Smooth muscle cell (in vitro differentiated cells): Measurements from ENCODE around the gene POU3F3. TPM values are rescaled to one million over a fixed set of nuclear protein-coding genes. Genes with fewer than 3 reads are reported as not detected.

Experiments used
- DNase-seq: peaks from one replicate; lab custom pipeline; 2025; ENCODE audit not compliant: unreplicated experiment; lab: John Stamatoyannopoulos, UW
- H2AFZ ChIP-seq: fragments of 200-600 bp; sonication (generic); 2 replicates; pipeline ENCODE4 v1.6.0; 2016; ENCODE audit warnings: antibody characterized with exemption, low read depth, mild to moderate bottlenecking
- H3F3A ChIP-seq: fragments of 200-600 bp; sonication (generic); 2 replicates; pipeline ENCODE4 v1.6.0; 2017; ENCODE audit warnings: antibody characterized with exemption, low read depth
- H3K27ac ChIP-seq: fragments of 200-600 bp; sonication (generic); 2 replicates; pipeline ENCODE4 v1.5.1; 2016; ENCODE audit warnings: low read depth, mild to moderate bottlenecking
- H3K27me3 ChIP-seq: fragments of 200-600 bp; sonication (generic); 2 replicates; pipeline ENCODE4 v1.6.1; 2016; ENCODE audit warnings: low read depth, mild to moderate bottlenecking
- H3K36me3 ChIP-seq: fragments of 200-600 bp; sonication (generic); 2 replicates; pipeline ENCODE4 v1.5.1; 2016; ENCODE audit warnings: low read depth
- H3K4me1 ChIP-seq: fragments of 200-600 bp; sonication (generic); 2 replicates; pipeline ENCODE4 v1.5.1; 2016; ENCODE audit warnings: low read depth
- H3K4me2 ChIP-seq: fragments of 200-600 bp; sonication (generic); 2 replicates; pipeline ENCODE4 v1.6.0; 2016; ENCODE audit warnings: mild to moderate bottlenecking
- H3K4me3 ChIP-seq: fragments of 200-600 bp; sonication (generic); 2 replicates; pipeline ENCODE4 v1.5.1; 2016; ENCODE audit warnings: mild to moderate bottlenecking
- H3K79me2 ChIP-seq: fragments of 200-600 bp; sonication (generic); 2 replicates; pipeline ENCODE4 v1.6.0; 2016; ENCODE audit warnings: low read depth, mild to moderate bottlenecking
- H3K9ac ChIP-seq: fragments of 200-600 bp; sonication (generic); 2 replicates; pipeline ENCODE4 v1.6.0; 2016; ENCODE audit warnings: low read depth
- H3K9me3 ChIP-seq: fragments of 200-600 bp; sonication (generic); replicated peaks from 2 replicates; pipeline ENCODE4 v1.5.1; 2016; ENCODE audit warnings: low read depth
- H4K20me1 ChIP-seq: fragments of 200-600 bp; sonication (generic); 2 replicates; pipeline ENCODE4 v1.6.0; 2016; ENCODE audit warnings: low read depth
- CTCF ChIP-seq: fragments of 200-600 bp; sonication (generic); IDR thresholded peaks from 2 replicates; pipeline ENCODE4 v1.5.1; 2017; ENCODE audit warnings: borderline replicate concordance, mild to moderate bottlenecking, antibody characterized with exemption; ENCODE audit not compliant: insufficient read depth, poor library complexity, severe bottlenecking
- WGBS: methylation state at CpG from one replicate; pipeline ENCODE4 v1.1.7; 2016; ENCODE audit warnings: low lambda C conversion rate; 5-methylcytosine and 5-hydroxymethylcytosine counted together
- polyA plus RNA-seq: library from polyadenylated mRNA; unstranded; fragments of >200 nt; fragmentation: Nextera tagmentation; extraction: Ambion mirVana; gene quantifications from 2 replicates; pipeline ENCODE4 v1.2.1, GENCODE V29; 2016
- total RNA-seq: library from RNA; depleted of rRNA; stranded (reverse); fragments of >200 nt; gene quantifications from 2 replicates; pipeline ENCODE4 v1.2.3, GENCODE V29; 2014

The POU3F3 gene
- total and polyA plus RNA-seq, 2 experiments from 2014 or later = not detected

GRCh38 chr2:104849101-104849500 lies 4.8 kb upstream of the POU3F3 start:
- H2AFZ ChIP-seq = no peak overlapping the region
- no peaks in the 10 kb centered on the region for H4K20me1 ChIP-seq
- WGBS = 12% methylated on average over 1 of the region's 1 CpG
- peaks cover 30% of the 10 kb centered on the region for H3K4me1 ChIP-seq
- H3K27ac ChIP-seq = no peak overlapping the region
- TF ChIP-seq CTCF = no peak
- H3K9ac ChIP-seq = no peak overlapping the region
- peaks cover 100% of the 10 kb centered on the region for H3K27me3 ChIP-seq
- no peaks in the 10 kb centered on the region for H3F3A ChIP-seq
- H3K36me3 ChIP-seq = no peaks in the 10 kb centered on the region
- no peak overlapping the region for H3K4me3 ChIP-seq
- H3K9me3 ChIP-seq = no peaks in the 10 kb centered on the region
- no peak for DNase-seq
- H3K79me2 ChIP-seq = no peaks in the 10 kb centered on the region
- H3K4me2 ChIP-seq = no peak overlapping the region

GRCh38 chr2:104849618-104850141 lies 4.2 kb upstream of the POU3F3 start:
- H3K79me2 ChIP-seq = no peaks in the 10 kb centered on the region
- H3K27ac ChIP-seq = no peak overlapping the region
- no peak overlapping the region for H3K9ac ChIP-seq
- H4K20me1 ChIP-seq = no peaks in the 10 kb centered on the region
- no peak overlapping the region for H3K4me2 ChIP-seq
- H2AFZ ChIP-seq = no peak overlapping the region
- no peaks in the 10 kb centered on the region for H3K36me3 ChIP-seq
- H3F3A ChIP-seq = no peaks in the 10 kb centered on the region
- DNase-seq = no peak
- H3K9me3 ChIP-seq = no peaks in the 10 kb centered on the region
- TF ChIP-seq CTCF = peak; percentile 88
- H3K4me1 ChIP-seq = peaks cover 30% of the 10 kb centered on the region
- 4% methylated on average over 7 of the region's 7 CpGs for WGBS
- H3K4me3 ChIP-seq = no peak overlapping the region
- peaks cover 100% of the 10 kb centered on the region for H3K27me3 ChIP-seq

GRCh38 chr2:104850361-104851290 lies 3.3 kb upstream of the POU3F3 start:
- no peak overlapping the region for H3K4me2 ChIP-seq
- no peaks in the 10 kb centered on the region for H3K36me3 ChIP-seq
- peaks cover 94% of the 10 kb centered on the region for H3K27me3 ChIP-seq
- no peak for TF ChIP-seq CTCF
- 12% methylated on average over 9 of the region's 9 CpGs for WGBS
- H2AFZ ChIP-seq = no peak overlapping the region
- H3K4me3 ChIP-seq = no peak overlapping the region
- H3K27ac ChIP-seq = no peak overlapping the region
- H3K4me1 ChIP-seq = peaks cover 25% of the 10 kb centered on the region
- no peaks in the 10 kb centered on the region for H4K20me1 ChIP-seq
- DNase-seq = no peak
- no peaks in the 10 kb centered on the region for H3K9me3 ChIP-seq
- no peak overlapping the region for H3K9ac ChIP-seq
- H3F3A ChIP-seq = no peaks in the 10 kb centered on the region
- no peaks in the 10 kb centered on the region for H3K79me2 ChIP-seq
